Esophagus muscularis mucosa (tissue), 3 donors: ENCODE data around the gene NBPF1.

Experiments
- POLR2A ChIP-seq: fragments of 450-650 bp; IDR thresholded peaks from one replicate; pipeline ENCODE4 v1.6.1; 2017; ENCODE audit warnings: antibody characterized with exemption, moderate library complexity, mild to moderate bottlenecking, low read depth
- TF ChIP-seq, protein P1 (sequence below), 3 experiments: fragments of 200-600 bp in 2 of 3; fragments of 450-650 bp in 1 of 3; sonication (generic) in 2 of 3; IDR thresholded peaks; one replicate each; pipeline ENCODE4 v1.5.1; 2017 to 2019; ENCODE audit warnings: antibody characterized with exemption in 3 of 3, mild to moderate bottlenecking in 2 of 3, moderate library complexity in 1 of 3

- no peak for TF ChIP-seq POLR2A
- TF ChIP-seq, protein P1, sequence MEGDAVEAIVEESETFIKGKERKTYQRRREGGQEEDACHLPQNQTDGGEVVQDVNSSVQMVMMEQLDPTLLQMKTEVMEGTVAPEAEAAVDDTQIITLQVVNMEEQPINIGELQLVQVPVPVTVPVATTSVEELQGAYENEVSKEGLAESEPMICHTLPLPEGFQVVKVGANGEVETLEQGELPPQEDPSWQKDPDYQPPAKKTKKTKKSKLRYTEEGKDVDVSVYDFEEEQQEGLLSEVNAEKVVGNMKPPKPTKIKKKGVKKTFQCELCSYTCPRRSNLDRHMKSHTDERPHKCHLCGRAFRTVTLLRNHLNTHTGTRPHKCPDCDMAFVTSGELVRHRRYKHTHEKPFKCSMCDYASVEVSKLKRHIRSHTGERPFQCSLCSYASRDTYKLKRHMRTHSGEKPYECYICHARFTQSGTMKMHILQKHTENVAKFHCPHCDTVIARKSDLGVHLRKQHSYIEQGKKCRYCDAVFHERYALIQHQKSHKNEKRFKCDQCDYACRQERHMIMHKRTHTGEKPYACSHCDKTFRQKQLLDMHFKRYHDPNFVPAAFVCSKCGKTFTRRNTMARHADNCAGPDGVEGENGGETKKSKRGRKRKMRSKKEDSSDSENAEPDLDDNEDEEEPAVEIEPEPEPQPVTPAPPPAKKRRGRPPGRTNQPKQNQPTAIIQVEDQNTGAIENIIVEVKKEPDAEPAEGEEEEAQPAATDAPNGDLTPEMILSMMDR (IDR thresholded peaks at IDR 0.05): no peak
Measured at GRCh38 chr1:16625497-16626408, 12.4 kb upstream of the NBPF1 start.
